Measurements from ENCODE around the gene CACNA1A. TPM values are rescaled to one million over a fixed set of nuclear protein-coding genes. Genes with fewer than 3 reads are reported as not detected.

Gene CACNA1A
- total RNA-seq, 2 donors from 2014 or later, result 0.27 to 2.3 TPM

DNA sequence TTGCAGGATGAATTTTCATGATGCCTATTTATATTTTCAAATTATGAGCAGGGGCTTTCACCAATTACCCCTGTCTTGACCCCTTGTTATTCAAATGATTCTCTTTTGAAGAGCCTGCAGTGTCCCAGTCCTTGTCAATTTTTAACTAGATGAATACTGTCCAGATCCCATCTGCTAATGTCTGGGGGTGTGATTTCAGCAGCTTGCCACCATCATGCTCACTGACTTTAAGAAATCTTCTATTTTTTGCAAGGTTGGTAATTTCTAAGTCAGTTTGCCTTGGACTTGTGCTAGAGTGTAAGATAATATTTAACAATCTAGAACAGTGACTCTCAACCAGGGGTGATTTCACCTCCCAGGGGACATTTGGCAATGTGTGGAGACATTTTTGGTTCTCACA is 106.0 kb downstream of the CACNA1A start:
- DNase-seq (ENCODE audit: low spot score) (no peak), ATAC-seq (ENCODE audit: insufficient number of reproducible peaks, low FRiP score, low read depth) (no peak)
- no peaks in the 10 kb centered on the region for H3K36me3 ChIP-seq

DNA sequence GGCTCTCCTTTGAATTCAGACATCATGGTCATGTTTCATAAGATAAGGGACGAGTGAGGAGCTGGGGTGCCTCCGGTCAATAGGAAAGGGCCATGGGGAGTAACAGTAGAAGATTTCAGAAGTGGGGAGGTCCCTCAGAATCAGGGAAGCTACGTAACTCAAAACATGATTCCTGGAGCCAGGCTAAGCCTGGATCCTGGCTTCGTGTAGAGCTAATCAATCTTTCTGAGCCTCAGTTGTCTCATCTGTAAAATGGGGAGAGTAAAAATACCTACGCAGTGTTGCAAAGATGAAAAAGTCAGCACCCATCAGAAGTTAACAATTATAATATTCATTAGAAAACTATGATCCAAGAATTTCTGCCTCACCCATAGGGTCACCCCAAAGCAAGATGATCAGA is 106.5 kb downstream of the CACNA1A start:
- Histone ChIP-seq H3K4me1 (ENCODE audit: control insufficient read depth in 1 of 2, low read depth in 2 of 2) (no peaks in the 10 kb centered on the region), H3K9me3 (peaks cover 6% of the 10 kb centered on the region), H3K4me3 (no peak overlapping the region), H3K27me3 (replicated peaks; ENCODE audit: insufficient read depth) (no peaks in the 10 kb centered on the region), H3K36me3 (no peaks in the 10 kb centered on the region), H3K27ac (no peak overlapping the region)
- TF ChIP-seq, protein P1, sequence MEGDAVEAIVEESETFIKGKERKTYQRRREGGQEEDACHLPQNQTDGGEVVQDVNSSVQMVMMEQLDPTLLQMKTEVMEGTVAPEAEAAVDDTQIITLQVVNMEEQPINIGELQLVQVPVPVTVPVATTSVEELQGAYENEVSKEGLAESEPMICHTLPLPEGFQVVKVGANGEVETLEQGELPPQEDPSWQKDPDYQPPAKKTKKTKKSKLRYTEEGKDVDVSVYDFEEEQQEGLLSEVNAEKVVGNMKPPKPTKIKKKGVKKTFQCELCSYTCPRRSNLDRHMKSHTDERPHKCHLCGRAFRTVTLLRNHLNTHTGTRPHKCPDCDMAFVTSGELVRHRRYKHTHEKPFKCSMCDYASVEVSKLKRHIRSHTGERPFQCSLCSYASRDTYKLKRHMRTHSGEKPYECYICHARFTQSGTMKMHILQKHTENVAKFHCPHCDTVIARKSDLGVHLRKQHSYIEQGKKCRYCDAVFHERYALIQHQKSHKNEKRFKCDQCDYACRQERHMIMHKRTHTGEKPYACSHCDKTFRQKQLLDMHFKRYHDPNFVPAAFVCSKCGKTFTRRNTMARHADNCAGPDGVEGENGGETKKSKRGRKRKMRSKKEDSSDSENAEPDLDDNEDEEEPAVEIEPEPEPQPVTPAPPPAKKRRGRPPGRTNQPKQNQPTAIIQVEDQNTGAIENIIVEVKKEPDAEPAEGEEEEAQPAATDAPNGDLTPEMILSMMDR (IDR thresholded peaks at IDR 0.05), result no peak
- ATAC-seq (ENCODE audit: insufficient number of reproducible peaks, low FRiP score, low read depth), result no peak
- DNase-seq (ENCODE audit: low spot score), result no peak

More for the DNA sequence above, 106.0 kb downstream of the CACNA1A start:
- H3K9me3 ChIP-seq, result peaks cover 6% of the 10 kb centered on the region
- H3K27me3 ChIP-seq (replicated peaks; ENCODE audit: insufficient read depth), result no peaks in the 10 kb centered on the region
- H3K4me3 ChIP-seq, result no peak overlapping the region
- TF ChIP-seq, protein P1 (IDR thresholded peaks at IDR 0.05), result no peak
- no peaks in the 10 kb centered on the region for H3K4me1 ChIP-seq (ENCODE audit: control insufficient read depth in 1 of 2, low read depth in 2 of 2)
- H3K27ac ChIP-seq, result no peak overlapping the region

DNA sequence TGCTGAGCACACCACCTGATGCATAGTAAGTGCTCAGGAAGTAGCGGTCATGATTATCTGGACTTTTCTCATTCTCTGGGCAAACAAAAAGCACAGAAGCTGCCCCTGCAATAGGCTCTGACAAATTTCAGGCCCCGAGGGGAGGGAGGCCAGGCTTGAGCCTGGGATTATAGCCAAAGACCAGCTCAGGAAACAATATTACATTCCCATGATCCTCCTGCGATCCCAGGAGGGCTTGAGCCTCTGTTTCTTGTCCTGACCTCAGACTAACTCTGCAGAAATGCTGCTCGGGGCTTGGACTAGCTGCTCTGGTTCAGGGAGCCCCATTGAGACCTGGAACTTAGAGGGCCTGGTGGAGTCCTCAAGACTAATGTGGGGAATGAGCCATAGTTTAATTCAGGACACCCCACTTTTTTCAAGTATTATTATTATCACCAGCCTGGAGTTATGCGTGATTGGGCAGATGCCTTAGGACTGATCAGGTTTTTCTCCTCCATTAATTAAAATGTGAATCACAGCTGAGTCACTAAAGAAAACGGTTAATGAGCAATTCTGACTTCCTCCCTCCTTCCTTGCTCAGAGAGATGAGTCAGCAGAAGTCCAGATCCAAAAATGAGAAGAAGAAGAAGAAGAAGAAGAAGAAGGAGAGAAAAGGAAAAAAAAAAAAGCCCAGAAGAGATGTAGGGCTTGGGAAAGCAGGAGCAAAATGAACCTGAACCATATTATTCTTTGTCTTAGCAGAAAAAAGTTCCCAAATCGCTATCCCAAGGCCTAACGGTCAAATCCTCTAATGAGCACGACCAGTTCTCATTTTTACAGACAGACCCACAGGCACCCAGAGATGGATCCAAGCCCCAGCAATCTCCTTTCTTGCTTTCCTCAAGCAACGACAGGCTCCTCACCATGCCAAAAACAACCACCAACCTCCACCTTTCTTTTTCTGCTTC is 107.2 kb downstream of the CACNA1A start:
- ATAC-seq (ENCODE audit: insufficient number of reproducible peaks, low FRiP score, low read depth), result no peak
- Histone ChIP-seq H3K9me3 (peaks cover 6% of the 10 kb centered on the region), H3K36me3 (no peaks in the 10 kb centered on the region), H3K27ac (no peak overlapping the region), H3K4me1 (ENCODE audit: control insufficient read depth in 1 of 2, low read depth in 2 of 2) (no peaks in the 10 kb centered on the region), H3K27me3 (replicated peaks; ENCODE audit: insufficient read depth) (no peaks in the 10 kb centered on the region), H3K4me3 (no peak overlapping the region)
- no peak for DNase-seq (ENCODE audit: low spot score)
- TF ChIP-seq, protein P1 (IDR thresholded peaks at IDR 0.05), result no peak

DNA sequence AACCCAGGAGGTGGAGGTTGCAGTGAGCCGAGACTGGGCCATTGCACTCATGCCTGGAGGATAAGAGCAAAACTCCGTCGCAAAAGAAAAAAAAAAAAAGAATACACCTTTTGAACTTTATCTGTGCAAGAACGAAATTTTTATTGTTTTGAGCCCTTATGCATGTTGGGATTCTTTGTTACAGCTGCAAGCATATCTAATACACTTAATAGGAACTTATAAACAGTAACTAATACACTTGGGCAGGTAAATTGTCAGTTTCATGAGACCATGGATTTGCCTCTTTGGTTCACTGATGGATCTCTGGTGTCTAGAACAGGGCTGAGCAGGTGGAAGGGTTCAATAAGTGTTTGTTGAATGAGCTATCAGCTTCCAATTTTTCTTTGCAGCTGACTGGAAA is 108.1 kb downstream of the CACNA1A start:
- no peak for DNase-seq (ENCODE audit: low spot score)
- no peaks in the 10 kb centered on the region for H3K27me3 ChIP-seq (replicated peaks; ENCODE audit: insufficient read depth)
- ATAC-seq (ENCODE audit: insufficient number of reproducible peaks, low FRiP score, low read depth), result no peak
- H3K9me3 ChIP-seq, result peaks cover 6% of the 10 kb centered on the region
- H3K27ac ChIP-seq, result no peak overlapping the region
- H3K4me1 ChIP-seq (ENCODE audit: control insufficient read depth in 1 of 2, low read depth in 2 of 2), result no peaks in the 10 kb centered on the region
- H3K4me3 ChIP-seq, result no peak overlapping the region
- H3K36me3 ChIP-seq, result no peaks in the 10 kb centered on the region
- TF ChIP-seq, protein P1 (IDR thresholded peaks at IDR 0.05), result no peak

DNA sequence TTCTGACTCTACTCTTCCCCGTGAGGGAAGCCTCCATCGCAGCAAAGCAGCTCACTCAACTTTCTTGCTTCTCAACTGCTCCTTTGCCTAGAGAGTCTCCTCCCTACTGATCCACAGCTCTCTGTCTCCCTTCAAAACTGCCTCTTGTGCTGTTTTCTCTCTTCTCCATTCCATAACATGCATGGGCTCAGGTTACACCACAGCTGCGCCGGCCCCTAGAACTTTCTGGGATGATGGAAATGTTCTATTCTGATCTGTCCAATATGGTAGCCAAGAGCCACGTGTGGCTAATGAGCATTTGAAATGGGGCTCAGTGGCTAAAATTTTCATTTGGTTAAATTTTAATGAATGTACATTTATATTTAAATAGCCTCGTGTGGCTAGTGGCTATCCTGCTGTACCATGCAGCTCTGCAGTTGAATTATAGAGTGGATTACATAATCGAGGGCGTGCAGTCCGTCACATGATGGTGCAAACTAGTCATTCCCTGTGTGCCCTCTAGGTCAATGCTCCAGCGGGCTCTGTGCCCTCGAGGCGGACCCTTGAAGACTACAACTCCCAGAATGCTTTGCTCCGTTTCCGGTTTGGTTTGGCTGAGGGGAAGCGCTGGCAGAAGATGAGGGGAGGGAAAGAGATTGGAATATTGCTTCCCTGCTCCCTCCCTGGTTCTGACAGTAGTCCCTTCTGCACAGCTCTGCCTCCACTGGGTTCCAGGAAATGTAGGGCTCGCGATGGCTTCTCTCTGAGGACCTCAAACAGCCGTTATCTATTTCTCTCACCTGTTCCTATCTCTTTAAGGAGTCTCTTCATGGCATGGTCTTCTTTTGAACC is 109.8 kb downstream of the CACNA1A start:
- no peaks in the 10 kb centered on the region for H3K4me1 ChIP-seq (ENCODE audit: control insufficient read depth in 1 of 2, low read depth in 2 of 2)
- no peaks in the 10 kb centered on the region for H3K36me3 ChIP-seq
- H3K9me3 ChIP-seq, result peaks cover 3% of the 10 kb centered on the region
- TF ChIP-seq, protein P1 (IDR thresholded peaks at IDR 0.05), result no peak
- H3K27me3 ChIP-seq (replicated peaks; ENCODE audit: insufficient read depth), result no peaks in the 10 kb centered on the region
- H3K4me3 ChIP-seq, result no peak overlapping the region
- H3K27ac ChIP-seq, result no peak overlapping the region
- DNase-seq (ENCODE audit: low spot score) (no peak), ATAC-seq (ENCODE audit: insufficient number of reproducible peaks, low FRiP score, low read depth) (no peak)

All from thoracic aorta (tissue), 2 donors.